ENCODE measurements around the gene DDX39B. TPM values are rescaled to one million over a fixed set of nuclear protein-coding genes. Genes with fewer than 3 reads are reported as not detected.

The DDX39B gene
- total and polyA plus RNA-seq, 9 of the 15 experiments (the other 6 are each of a cell fraction or from before 2014, with no cell fraction given): 479 to 869 (median 592) TPM

DNA sequence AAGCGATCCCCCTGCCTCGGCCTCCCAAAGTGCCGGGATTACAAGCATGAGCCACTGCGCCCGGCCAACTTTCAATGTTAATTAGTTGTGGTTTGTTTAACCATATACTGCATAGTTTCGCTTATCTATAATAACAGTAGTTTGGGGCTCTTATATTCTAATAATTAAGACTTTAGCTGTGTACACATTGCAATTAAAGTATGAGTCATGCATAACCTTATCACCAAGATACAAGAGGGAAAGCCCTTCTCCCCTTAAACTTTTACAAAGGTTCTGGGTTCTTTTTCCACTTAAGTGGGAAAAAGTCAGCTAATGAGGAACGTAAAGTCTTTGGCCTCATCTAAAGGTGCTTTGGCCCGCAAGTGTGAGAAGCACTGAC, 16.3 kb downstream of the DDX39B start:
- FAIRE-seq (no peak), DNase-seq (ENCODE audit: extremely low read depth in 1 of 4, low spot score in 3 of 4) (peak in 2 of 4 experiments; percentile 55 to 56), ATAC-seq (no peak)
- intact Hi-C loops (cut with micrococcal nuclease) (loop anchor here (5.0 kb wide), 1 partner anchor 33 kb away; no protein-coding TSS in a partner anchor), in situ Hi-C loops (cut with MboI) (loop anchor here (25.0 kb wide), 1 partner anchor 1437 kb away; the partner anchor contains the start of genes BRD2 and HLA-DMA)
- Histone ChIP-seq H3K9me3 (replicated peaks; ENCODE audit: control insufficient read depth, insufficient read depth, low read depth, low read length) (no peaks in the 10 kb centered on the region), H3K4me1 (replicated peaks in 1 of 2; ENCODE audit: control insufficient read depth in 2 of 2, insufficient read depth in 2 of 2, low read length in 2 of 2) (peaks cover 10 to 20% of the 10 kb centered on the region in 2 experiments), H3K4me2 (ENCODE audit: insufficient read depth, low read length) (peak overlapping the region; percentile 50), H3K9ac (ENCODE audit: insufficient read depth in 1 of 2, low read depth in 2 of 2, low read length in 2 of 2) (peak overlapping the region; percentile 26 to 82; a peak in 1 of 4 replicates), H3K4me3 (no peak overlapping the region), H4K20me1 (replicated peaks; ENCODE audit: control insufficient read depth, insufficient read depth, low read length) (0 out of 2 replicates have a peak, but pooled peaks cover 1% of the 10 kb centered on the region), H3K36me3 (ENCODE audit: control insufficient read depth, insufficient read depth, low read length) (peaks cover 11% of the 10 kb centered on the region; the same call in 2 of the 3 replicates), H3K79me2 (ENCODE audit: control insufficient read depth, insufficient read depth, low read length) (no peaks in the 10 kb centered on the region), H3K9me1 (ENCODE audit: control insufficient read depth, insufficient read depth, low read length) (no peaks in the 10 kb centered on the region), H3K27ac (ENCODE audit: extremely low read depth, low read depth, low read length) (peak overlapping the region; percentile 66; the same call in 2 of the 3 replicates), H3K27me3 (ENCODE audit: control insufficient read depth in 2 of 2, insufficient read depth in 2 of 2, low read length in 2 of 2) (no peaks in the 10 kb centered on the region), H2AFZ (ENCODE audit: low read depth, low read length) (peak overlapping the region; percentile 75)
- BruUV-seq (replicated peaks): no TSS peak
- ChIA-PET CTCF (ENCODE audit: low intra/inter-chr PET ratio) (interaction anchor here (0.6 kb wide), 1 partner anchor 21 kb away, joined by 4 read pairs; no protein-coding TSS in a partner anchor), POLR2A (interaction anchor here (0.8 to 4.9 kb wide), 7 partner anchors 8 to 433 kb away, joined by 3 to 27 read pairs (median 3); partner anchors contain the start of genes DDX39B, MICB and TNF)
- 27% methylated on average over 8 of the region's 8 CpGs for WGBS (ENCODE audit: insufficient coverage, low coverage, missing lambda C conversion rate)
- TF ChIP-seq DPF2 (IDR thresholded peaks at IDR 0.05) (peak; percentile 83), ILK (tag; IDR thresholded peaks at IDR 0.05; ENCODE audit: borderline replicate concordance, low read depth) (no peak), WHSC1 (IDR thresholded peaks at IDR 0.05; ENCODE audit: low read length) (no peak), MTA3 (IDR thresholded peaks at IDR 0.05; ENCODE audit: borderline replicate concordance) (0 out of 2 replicates have a peak, but pooled peaks have one; percentile 28), ARID1B (IDR thresholded peaks at IDR 0.05) (peak; percentile 73), SMARCA4 (IDR thresholded peaks at IDR 0.05) (peak; percentile 75), TSC22D4 (tag; IDR thresholded peaks at IDR 0.05) (no peak), ZBTB1 (CRISPR knock-in tag; IDR thresholded peaks at IDR 0.05; ENCODE audit: borderline replicate concordance, low read depth) (no peak), SMAD2 (IDR thresholded peaks at IDR 0.05; ENCODE audit: low read depth, low read length) (no peak), MEIS2 (IDR thresholded peaks at IDR 0.05; ENCODE audit: partially characterized antibody) (no peak), ZSCAN29 (IDR thresholded peaks at IDR 0.05) (no peak), TEAD4 (IDR thresholded peaks at IDR 0.05; ENCODE audit: low read length) (0 out of 2 replicates have a peak, but pooled peaks have one; percentile 25), TEAD4 (CRISPR knock-in tag; IDR thresholded peaks at IDR 0.05; ENCODE audit: borderline replicate concordance) (no peak), SMARCC2 (IDR thresholded peaks at IDR 0.05; ENCODE audit: low read depth) (peak; percentile 68; the same call in 1 of the 2 replicates), FOSL1 (tag; conservative IDR thresholded peaks at IDR 0.05) (peak; percentile 93), SOX6 (IDR thresholded peaks at IDR 0.05) (no peak), TAL1 (IDR thresholded peaks at IDR 0.05) (peak; percentile 21; the same call in 1 of the 2 replicates)
- TF ChIP-seq, protein P1, sequence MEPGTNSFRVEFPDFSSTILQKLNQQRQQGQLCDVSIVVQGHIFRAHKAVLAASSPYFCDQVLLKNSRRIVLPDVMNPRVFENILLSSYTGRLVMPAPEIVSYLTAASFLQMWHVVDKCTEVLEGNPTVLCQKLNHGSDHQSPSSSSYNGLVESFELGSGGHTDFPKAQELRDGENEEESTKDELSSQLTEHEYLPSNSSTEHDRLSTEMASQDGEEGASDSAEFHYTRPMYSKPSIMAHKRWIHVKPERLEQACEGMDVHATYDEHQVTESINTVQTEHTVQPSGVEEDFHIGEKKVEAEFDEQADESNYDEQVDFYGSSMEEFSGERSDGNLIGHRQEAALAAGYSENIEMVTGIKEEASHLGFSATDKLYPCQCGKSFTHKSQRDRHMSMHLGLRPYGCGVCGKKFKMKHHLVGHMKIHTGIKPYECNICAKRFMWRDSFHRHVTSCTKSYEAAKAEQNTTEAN (CRISPR knock-in tag; IDR thresholded peaks at IDR 0.05): no peak
- TF ChIP-seq, protein P2, sequence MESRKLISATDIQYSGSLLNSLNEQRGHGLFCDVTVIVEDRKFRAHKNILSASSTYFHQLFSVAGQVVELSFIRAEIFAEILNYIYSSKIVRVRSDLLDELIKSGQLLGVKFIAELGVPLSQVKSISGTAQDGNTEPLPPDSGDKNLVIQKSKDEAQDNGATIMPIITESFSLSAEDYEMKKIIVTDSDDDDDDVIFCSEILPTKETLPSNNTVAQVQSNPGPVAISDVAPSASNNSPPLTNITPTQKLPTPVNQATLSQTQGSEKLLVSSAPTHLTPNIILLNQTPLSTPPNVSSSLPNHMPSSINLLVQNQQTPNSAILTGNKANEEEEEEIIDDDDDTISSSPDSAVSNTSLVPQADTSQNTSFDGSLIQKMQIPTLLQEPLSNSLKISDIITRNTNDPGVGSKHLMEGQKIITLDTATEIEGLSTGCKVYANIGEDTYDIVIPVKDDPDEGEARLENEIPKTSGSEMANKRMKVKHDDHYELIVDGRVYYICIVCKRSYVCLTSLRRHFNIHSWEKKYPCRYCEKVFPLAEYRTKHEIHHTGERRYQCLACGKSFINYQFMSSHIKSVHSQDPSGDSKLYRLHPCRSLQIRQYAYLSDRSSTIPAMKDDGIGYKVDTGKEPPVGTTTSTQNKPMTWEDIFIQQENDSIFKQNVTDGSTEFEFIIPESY (CRISPR knock-in tag; IDR thresholded peaks at IDR 0.05): 0 out of 2 replicates have a peak, but pooled peaks have one; percentile 14
- TF ChIP-seq, protein P3, sequence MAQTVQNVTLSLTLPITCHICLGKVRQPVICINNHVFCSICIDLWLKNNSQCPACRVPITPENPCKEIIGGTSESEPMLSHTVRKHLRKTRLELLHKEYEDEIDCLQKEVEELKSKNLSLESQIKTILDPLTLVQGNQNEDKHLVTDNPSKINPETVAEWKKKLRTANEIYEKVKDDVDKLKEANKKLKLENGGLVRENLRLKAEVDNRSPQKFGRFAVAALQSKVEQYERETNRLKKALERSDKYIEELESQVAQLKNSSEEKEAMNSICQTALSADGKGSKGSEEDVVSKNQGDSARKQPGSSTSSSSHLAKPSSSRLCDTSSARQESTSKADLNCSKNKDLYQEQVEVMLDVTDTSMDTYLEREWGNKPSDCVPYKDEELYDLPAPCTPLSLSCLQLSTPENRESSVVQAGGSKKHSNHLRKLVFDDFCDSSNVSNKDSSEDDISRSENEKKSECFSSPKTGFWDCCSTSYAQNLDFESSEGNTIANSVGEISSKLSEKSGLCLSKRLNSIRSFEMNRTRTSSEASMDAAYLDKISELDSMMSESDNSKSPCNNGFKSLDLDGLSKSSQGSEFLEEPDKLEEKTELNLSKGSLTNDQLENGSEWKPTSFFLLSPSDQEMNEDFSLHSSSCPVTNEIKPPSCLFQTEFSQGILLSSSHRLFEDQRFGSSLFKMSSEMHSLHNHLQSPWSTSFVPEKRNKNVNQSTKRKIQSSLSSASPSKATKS (CRISPR knock-in tag; IDR thresholded peaks at IDR 0.05): no peak
